Skeletal muscle cell (primary cell): ENCODE data around the gene CBFB.
"Not testable (repeated sequence)": the region's sequence is repeated elsewhere in the genome, so short reads cannot be mapped to it uniquely, and the experiment has no call there.

ENCODE experiments used
- DNase-seq: peaks from one replicate; pipeline ENCODE4 v3.0.0-alpha.2; 2010; ENCODE audit warnings: low read depth
- H3K4me3 ChIP-seq: 2 replicates; pipeline ENCODE4 v1.5.1; 2011; ENCODE audit warnings: low read depth, mild to moderate bottlenecking, control low read depth, low read length, moderate library complexity

CBFB gene

GRCh38 chr16:67112591-67113399 is 83.8 kb downstream of the CBFB start:
- no peak for DNase-seq
- no peak overlapping the region for H3K4me3 ChIP-seq

GRCh38 chr16:67114793-67115192 is 85.8 kb downstream of the CBFB start:
- H3K4me3 ChIP-seq: no peak overlapping the region
- no peak for DNase-seq

DNA sequence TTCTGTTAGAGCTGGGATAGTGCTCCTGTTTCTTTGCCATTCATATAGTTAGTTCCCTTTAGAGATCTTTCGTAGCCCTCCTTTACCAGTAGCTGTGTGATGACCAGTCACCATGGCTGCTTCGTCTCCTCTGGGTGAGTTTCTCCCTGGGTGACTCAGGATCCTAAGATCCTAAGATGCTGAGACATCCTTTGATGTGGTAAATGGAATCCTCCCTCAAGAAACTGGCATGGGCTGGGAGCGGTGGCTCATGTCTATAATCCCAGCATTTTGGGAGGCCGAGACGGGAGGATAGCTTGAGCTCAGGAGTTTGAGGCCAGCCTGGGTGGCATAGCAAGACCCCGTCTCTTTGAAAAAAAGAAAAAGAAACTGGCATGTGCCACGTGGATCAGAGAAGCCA is 86.7 kb downstream of the CBFB start:
- no peak overlapping the region for H3K4me3 ChIP-seq
- DNase-seq: peak; percentile 59

GRCh38 chr16:67116388-67117311 is 87.7 kb downstream of the CBFB start:
- H3K4me3 ChIP-seq: no peak overlapping the region
- DNase-seq: no peak

DNA sequence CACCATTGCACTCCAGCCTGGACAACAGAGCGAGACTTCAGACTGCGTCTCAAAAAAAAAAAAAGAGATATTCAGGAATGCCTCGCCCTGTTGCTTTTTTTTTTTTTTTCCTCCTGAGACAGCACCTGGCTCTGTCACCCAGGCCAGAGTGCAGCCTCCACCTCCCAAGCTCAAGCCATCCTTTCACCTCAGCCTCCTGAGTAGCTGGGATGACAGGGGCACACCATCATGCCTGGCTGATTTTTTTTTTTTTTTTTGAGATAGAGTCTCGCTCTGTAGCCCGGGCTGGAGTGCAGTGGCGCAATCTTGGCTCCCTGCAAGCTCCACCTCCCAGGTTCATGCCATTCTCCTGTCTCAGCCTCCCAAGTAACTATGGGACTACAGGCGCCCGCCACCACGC is 88.8 kb downstream of the CBFB start:
- no peak overlapping the region for H3K4me3 ChIP-seq
- no peak for DNase-seq

- no peak for DNase-seq
- no peak overlapping the region for H3K4me3 ChIP-seq
These were observed 91.1 kb downstream of the CBFB start for GRCh38 chr16:67120025-67120424.

- DNase-seq: not testable (repeated sequence)
These were observed 93.8 kb downstream of the CBFB start for GRCh38 chr16:67122799-67123198.

GRCh38 chr16:67128417-67128816 is 99.5 kb downstream of the CBFB start:
- DNase-seq: no peak
- H3K4me3 ChIP-seq: no peak overlapping the region

More at GRCh38 chr16:67122799-67123198, 93.8 kb downstream of the CBFB start:
- H3K4me3 ChIP-seq: not testable (repeated sequence)

- DNase-seq: no peak
- no peak overlapping the region for H3K4me3 ChIP-seq
These were observed 99.9 kb downstream of the CBFB start for GRCh38 chr16:67128887-67129286.

GRCh38 chr16:67129422-67129821 is 100.5 kb downstream of the CBFB start:
- no peak overlapping the region for H3K4me3 ChIP-seq
- no peak for DNase-seq

- H3K4me3 ChIP-seq: no peak overlapping the region
- DNase-seq: no peak
These were observed 108.7 kb downstream of the CBFB start for GRCh38 chr16:67137605-67138004.

DNA sequence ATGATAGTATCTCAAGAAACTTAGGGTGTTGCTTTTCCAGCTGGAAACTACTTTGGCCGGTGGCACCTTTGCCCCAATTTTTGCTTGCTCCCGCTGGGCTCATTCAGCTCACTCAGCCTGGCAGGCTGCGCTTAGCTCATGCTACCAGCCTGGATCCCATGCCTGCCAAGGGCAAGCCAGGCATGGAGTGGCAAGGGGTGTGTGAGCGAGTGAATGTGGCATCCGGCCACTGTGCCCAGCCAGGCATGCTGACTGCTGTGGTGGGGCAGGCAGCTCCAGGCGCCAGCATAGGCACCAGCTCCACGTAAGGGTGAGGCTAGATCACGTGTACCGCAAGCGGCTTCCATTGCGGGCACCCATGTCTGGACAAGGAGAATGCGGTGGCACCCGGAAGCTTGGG is 112.4 kb downstream of the CBFB start:
- no peak for DNase-seq
- no peak overlapping the region for H3K4me3 ChIP-seq

GRCh38 chr16:67142342-67142741 is 113.4 kb downstream of the CBFB start:
- DNase-seq: no peak
- no peak overlapping the region for H3K4me3 ChIP-seq

DNA sequence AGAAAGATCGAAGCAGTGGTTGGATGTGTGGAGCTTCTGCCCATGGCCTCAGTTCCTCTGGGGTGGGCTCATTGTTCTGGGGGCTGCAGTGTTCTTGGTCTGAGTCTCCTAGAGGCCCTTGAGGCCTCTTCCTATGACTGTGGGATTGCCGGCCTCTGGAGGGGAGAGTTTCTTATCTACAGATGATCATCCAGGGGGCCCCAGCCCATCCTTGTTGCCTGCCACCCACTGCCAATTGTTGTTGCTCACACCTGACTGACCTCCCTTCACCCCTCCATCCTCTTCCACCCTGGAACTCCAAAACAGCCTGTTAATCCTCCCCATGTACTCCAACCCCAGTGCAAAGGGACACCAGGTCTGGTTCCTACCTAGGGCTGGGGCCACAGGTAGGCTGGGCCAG is 116.0 kb downstream of the CBFB start:
- no peak for DNase-seq

GRCh38 chr16:67145746-67146145 is 116.8 kb downstream of the CBFB start:
- DNase-seq: no peak
- no peak overlapping the region for H3K4me3 ChIP-seq

More for the DNA sequence above, 116.0 kb downstream of the CBFB start:
- no peak overlapping the region for H3K4me3 ChIP-seq

DNA sequence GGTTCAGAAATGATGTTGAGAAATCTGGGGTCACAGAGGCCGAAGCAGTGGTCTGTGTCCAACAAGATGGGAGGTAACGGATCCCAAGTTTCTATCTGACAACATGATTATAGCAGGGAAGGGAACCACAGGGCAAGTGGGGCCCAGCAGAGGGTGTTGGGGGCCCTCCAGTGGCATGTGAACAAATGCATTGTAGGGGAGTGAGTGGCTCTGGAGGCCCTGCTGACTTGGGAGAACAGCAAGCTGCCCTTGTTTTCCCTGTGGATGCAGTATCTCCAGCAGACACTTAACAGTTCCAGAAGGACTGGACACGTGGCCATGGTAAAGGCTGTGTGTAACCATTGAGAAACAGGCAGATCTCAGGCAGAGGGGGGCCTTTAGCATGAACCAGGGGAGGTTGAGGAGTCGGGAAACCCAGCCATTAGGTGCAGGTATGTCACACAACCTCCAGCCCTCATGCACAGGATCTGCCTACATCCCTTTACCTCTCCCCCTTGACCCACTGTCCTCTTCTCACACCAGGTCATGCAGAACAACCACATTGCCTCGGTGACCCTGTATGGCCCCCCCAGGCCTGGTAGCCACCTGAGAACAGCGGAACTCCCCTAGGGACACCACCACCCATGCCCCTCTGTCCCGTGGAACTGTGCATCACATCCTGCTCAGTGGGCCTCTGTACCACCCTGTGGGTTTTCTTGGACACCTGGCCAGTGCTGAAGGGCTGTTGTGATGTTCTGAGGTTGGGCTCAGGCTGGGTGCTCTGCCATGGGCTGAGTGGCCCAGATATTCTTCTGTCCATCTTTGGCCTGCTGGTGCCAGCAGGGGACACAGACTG is 117.8 kb downstream of the CBFB start:
- no peak for DNase-seq
- H3K4me3 ChIP-seq: no peak overlapping the region

GRCh38 chr16:67147437-67148140 is 118.6 kb downstream of the CBFB start:
- H3K4me3 ChIP-seq: no peak overlapping the region
- DNase-seq: no peak

GRCh38 chr16:67148221-67148620 is 119.3 kb downstream of the CBFB start:
- no peak overlapping the region for H3K4me3 ChIP-seq
- no peak for DNase-seq

- no peak for DNase-seq
- H3K4me3 ChIP-seq: no peak overlapping the region
These were observed 119.8 kb downstream of the CBFB start for GRCh38 chr16:67148656-67149275.
